Kidney (tissue), 14 donors: Measurements from ENCODE around the gene CAMTA1. TPM values are rescaled to one million over a fixed set of nuclear protein-coding genes. Genes with fewer than 3 reads are reported as not detected.

Source experiments
- DNase-seq, 5 donors: peaks; one replicate each; pipeline ENCODE4 v3.0.0-alpha.2; 2013 to 2020
- FAIRE-seq: peaks from 2 replicates; lab custom pipeline; 2012; peaks lifted over from hg19 to GRCh38; lab: Jason Lieb, UNC
- H3K27ac ChIP-seq, 2 donors: one replicate each; pipeline ENCODE4 v1.7.0; 2013; ENCODE audit warnings: low read depth in 2 of 2, low read length in 2 of 2, inconsistent platforms in 1 of 2
- H3K27me3 ChIP-seq: one replicate; pipeline ENCODE4 v1.7.1; 2013; ENCODE audit warnings: low read length, inconsistent platforms; ENCODE audit not compliant: control insufficient read depth, insufficient read depth
- H3K36me3 ChIP-seq, 3 donors: one replicate each; pipeline versions ENCODE4 v1.7.0 to v1.7.1; 2013; ENCODE audit warnings: low read length in 3 of 3, control low read depth in 1 of 3, inconsistent platforms in 1 of 3; ENCODE audit not compliant: insufficient read depth in 3 of 3, control insufficient read depth in 2 of 3
- H3K4me1 ChIP-seq, 3 donors: one replicate each; pipeline versions ENCODE4 v1.7.0 to v1.7.1; 2013; ENCODE audit warnings: low read length in 3 of 3, inconsistent platforms in 1 of 3, low read depth in 1 of 3; ENCODE audit not compliant: control insufficient read depth in 2 of 3, insufficient read depth in 2 of 3
- H3K4me3 ChIP-seq, 3 donors: one replicate each; pipeline versions ENCODE4 v1.7.0 to v1.8.1; 2013; ENCODE audit warnings: low read length in 3 of 3, control low read depth in 1 of 3, inconsistent platforms in 1 of 3
- H3K9ac ChIP-seq, 3 donors: one replicate each; pipeline versions ENCODE4 v1.7.0 to v1.7.1; 2013; ENCODE audit warnings: low read length in 3 of 3, control low read depth in 1 of 3, inconsistent platforms in 1 of 3
- H3K9me3 ChIP-seq, 3 donors: one replicate each; pipeline versions ENCODE4 v1.7.0 to v1.7.1; 2013; ENCODE audit warnings: low read length in 3 of 3, control low read depth in 1 of 3, inconsistent platforms in 1 of 3; ENCODE audit not compliant: control insufficient read depth in 2 of 3, insufficient read depth in 1 of 3
- intact Hi-C: fragments of 100-400 bp; cut with DNase I; formaldehyde crosslinking; loops from one replicate; pipeline ENCODE4 v1.11.1; 2022
- polyA plus RNA-seq: library from polyadenylated mRNA; stranded (reverse); fragments of 350-450 nt; fragmentation: Illumina TruSeq; extraction: RNeasy Lipid Tissue Mini Kit (QIAGEN cat#74804); gene quantifications from one replicate; pipeline ENCODE4 v1.2.3, GENCODE V29; 2014; ENCODE audit warnings: low read depth, low replicate concordance; ENCODE audit not compliant: insufficient read depth
- total RNA-seq: library from RNA; stranded (reverse); fragmentation: NEBNext Ultra II Directional; extraction: Animal tissue kit (Norgen Biotek cat#: 25700); gene quantifications from one replicate; pipeline ENCODE4 v1.2.1, GENCODE V29; 2021
- TF ChIP-seq, protein P1 (sequence below): IDR thresholded peaks from 3 replicates; pipeline ENCODE4 v1.5.1; 2012; ENCODE audit warnings: mild to moderate bottlenecking, moderate library complexity, borderline replicate concordance; ENCODE audit not compliant: insufficient read depth; ENCODE audit errors: extremely low read depth
- donor health status: control.
- donor health status: control.
- donor health status: control.
- donor health status: control.
- donor health status: control.
- donor health status: DM: yes; HTN: yes; CAD: no.
- donor health status: Normal renal cell carcinoma (clear cell type).

Gene CAMTA1
- total and polyA plus RNA-seq, 2 donors from 2014 or later, result 79.0 to 170 TPM

DNA sequence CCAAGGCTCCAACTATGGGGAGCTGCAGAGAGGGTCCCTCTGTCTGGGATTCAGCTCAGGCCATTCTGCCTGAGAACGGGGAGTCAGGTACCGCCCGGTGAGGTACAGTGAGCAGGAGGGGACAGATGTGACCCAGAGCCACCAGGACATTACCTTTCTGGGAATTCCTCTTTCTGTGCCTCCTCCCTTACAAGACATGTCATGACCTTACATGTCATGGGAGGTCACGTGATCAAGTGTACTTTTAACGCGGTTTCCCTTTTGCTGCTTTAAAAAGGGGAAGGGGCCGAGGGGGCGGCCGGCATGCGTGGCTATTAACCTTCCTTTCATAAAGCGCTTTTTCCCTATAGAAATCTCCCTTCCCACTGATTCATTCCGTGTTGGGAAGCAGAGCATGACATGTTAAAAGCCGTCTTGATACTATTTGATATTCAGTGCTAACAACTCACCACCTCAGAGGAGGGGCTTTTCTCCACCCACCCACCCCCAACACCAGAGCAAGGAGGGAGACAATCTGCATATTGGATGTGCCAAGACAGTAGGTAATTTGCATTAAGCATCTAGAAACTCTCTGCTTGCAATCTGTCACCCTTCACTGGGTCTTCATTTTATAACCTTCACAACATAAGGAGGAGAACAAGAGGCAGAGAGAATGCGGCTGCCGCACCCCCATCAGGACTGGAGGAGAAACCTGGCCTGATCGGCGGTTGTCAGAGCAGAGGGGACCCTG is 872.2 kb downstream of the CAMTA1 start:
- H3K9me3 ChIP-seq, result no peaks in the 10 kb centered on the region
- no peak for DNase-seq
- H3K27me3 ChIP-seq, result no peaks in the 10 kb centered on the region
- no peak for FAIRE-seq
- H3K4me1 ChIP-seq, result no peaks in the 10 kb centered on the region
- TF ChIP-seq, protein P1, sequence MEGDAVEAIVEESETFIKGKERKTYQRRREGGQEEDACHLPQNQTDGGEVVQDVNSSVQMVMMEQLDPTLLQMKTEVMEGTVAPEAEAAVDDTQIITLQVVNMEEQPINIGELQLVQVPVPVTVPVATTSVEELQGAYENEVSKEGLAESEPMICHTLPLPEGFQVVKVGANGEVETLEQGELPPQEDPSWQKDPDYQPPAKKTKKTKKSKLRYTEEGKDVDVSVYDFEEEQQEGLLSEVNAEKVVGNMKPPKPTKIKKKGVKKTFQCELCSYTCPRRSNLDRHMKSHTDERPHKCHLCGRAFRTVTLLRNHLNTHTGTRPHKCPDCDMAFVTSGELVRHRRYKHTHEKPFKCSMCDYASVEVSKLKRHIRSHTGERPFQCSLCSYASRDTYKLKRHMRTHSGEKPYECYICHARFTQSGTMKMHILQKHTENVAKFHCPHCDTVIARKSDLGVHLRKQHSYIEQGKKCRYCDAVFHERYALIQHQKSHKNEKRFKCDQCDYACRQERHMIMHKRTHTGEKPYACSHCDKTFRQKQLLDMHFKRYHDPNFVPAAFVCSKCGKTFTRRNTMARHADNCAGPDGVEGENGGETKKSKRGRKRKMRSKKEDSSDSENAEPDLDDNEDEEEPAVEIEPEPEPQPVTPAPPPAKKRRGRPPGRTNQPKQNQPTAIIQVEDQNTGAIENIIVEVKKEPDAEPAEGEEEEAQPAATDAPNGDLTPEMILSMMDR, result no peak
- H3K27ac ChIP-seq, result no peak overlapping the region
- intact Hi-C loops, result no loop called here
- H3K9ac ChIP-seq, result no peak overlapping the region
- no peak overlapping the region for H3K4me3 ChIP-seq
- no peaks in the 10 kb centered on the region for H3K36me3 ChIP-seq

DNA sequence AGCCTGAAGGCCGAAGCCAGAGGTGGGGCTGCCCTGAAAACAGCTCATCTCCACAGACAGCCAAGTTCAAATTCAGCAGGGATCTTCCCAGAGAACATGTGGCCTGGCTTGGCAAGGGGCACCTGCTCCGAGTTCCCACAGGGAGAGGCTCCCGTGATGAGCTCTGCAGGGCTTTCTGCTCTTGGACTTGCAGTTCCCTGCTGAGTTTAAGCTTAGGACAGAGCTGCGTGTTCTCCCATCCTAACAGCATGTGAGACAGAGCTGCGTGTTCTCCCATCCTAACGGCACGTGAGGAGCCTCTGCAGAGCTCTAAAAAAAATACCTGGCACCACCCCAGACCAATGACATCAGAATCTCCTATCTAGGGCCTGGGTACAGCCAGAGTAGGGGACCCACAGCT is 872.8 kb downstream of the CAMTA1 start:
- H3K36me3 ChIP-seq, result no peaks in the 10 kb centered on the region
- intact Hi-C loops, result no loop called here
- no peaks in the 10 kb centered on the region for H3K9me3 ChIP-seq
- H3K4me3 ChIP-seq, result no peak overlapping the region
- no peaks in the 10 kb centered on the region for H3K4me1 ChIP-seq
- FAIRE-seq, result no peak
- TF ChIP-seq, protein P1, result no peak
- H3K27me3 ChIP-seq, result no peaks in the 10 kb centered on the region
- H3K27ac ChIP-seq, result no peak overlapping the region
- H3K9ac ChIP-seq, result no peak overlapping the region
- DNase-seq, result no peak

DNA sequence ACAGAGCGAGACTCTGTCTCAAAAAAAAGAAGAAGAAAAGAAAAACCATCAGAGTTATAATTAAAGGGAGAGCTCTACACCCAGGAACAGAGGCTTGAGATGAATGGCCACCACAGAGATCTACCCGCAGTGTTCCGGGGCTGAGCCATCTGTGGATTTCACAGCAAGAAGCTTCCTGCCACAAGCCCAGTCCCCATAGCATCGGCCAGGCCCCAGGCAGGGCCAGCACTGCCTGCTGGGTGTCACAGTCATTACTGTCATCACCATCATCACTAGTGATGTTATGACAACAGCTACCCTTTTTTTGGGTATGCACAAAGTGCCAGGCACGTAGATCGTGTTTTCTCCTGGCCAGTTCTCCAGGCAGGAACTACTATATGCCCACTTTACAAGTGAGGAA is 874.3 kb downstream of the CAMTA1 start:
- intact Hi-C loops, result no loop called here
- Histone ChIP-seq H3K36me3 (no peaks in the 10 kb centered on the region), H3K27me3 (no peaks in the 10 kb centered on the region), H3K4me3 (no peak overlapping the region), H3K9me3 (no peaks in the 10 kb centered on the region), H3K27ac (no peak overlapping the region), H3K4me1 (no peaks in the 10 kb centered on the region), H3K9ac (no peak overlapping the region)
- DNase-seq, result no peak
- FAIRE-seq, result no peak
- TF ChIP-seq, protein P1, result no peak
